Inflammatory macrophage treated with lipopolysaccharide for 4 hours (primary cell): Measurements from ENCODE around the gene TUBAL3.

Source experiments
- DNase-seq: peaks from one replicate; pipeline ENCODE4 v3.0.0-alpha.2; 2020

The TUBAL3 gene

GRCh38 chr10:5373891-5374611 is 30.6 kb downstream of the TUBAL3 start:
- no peak for DNase-seq

GRCh38 chr10:5373307-5373706 is 31.3 kb downstream of the TUBAL3 start:
- no peak for DNase-seq

- no peak for DNase-seq
Measured at GRCh38 chr10:5370493-5371352, 33.9 kb downstream of the TUBAL3 start.

DNA sequence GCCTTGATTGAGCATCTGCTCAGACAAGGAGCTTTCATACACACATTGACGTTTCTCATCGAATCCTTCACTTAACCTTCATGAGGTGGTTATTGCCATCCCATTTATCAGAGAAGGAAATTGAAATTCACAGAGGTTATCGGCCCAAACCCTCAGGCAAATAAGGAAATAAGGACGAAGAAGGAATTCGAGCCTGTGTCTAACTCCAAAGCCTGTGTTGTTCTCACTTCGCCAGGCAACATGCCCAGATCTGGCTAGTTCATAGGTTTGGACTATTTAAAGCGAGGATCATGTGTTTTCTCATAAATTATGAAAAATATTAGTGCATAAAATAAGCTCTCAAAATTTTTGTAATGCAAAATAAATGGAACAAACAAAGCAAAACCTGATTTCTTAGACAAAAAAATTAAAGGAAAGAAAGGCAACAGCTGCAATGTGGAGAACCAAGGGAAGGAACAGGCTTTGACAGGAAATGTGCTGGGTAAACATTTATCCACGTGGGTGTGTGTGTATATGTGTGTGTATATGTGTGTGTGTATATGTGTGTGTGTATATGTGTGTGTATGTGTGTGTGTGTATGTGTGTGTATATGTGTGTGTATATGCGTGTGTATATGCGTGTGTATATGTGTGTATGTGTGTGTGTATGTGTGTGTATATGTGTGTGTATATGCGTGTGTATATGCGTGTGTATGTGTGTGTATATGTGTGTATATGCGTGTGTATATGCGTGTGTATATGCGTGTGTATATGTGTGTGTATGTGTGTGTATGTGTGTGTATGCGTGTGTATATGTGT is 35.1 kb downstream of the TUBAL3 start:
- no peak for DNase-seq

- no peak for DNase-seq
Measured at GRCh38 chr10:5365928-5366327, 38.7 kb downstream of the TUBAL3 start.

DNA sequence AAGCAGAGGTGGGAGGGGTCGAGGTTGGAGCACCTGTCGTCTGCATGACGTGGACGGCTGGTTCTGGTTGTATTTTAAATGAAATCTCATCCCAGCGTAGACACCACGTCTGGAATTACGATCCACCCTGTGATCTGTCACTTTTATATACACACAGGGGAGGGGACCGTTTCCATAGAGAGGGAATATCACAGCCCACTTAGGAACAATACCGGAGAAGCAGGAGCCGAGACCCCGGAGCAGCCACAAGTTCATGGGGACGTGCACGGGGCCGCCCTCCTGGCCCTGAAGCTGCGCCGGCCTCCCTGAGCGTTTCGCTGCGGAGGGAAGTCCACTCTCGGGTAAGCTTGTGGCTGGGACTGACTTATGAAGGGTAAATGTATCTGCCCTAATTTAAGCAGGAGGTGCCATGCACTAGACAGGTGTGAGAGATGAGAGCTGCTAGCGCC is 39.7 kb downstream of the TUBAL3 start, which contains the start of gene UCN3:
Gene UCN3, plus strand, starts transcription at position 77 of the 449 bp plus-strand sequence. CDS start 8,755 bp downstream, outside the sequence.
- DNase-seq = no peak

- DNase-seq = no peak
Measured at GRCh38 chr10:5364374-5364773, 40.3 kb downstream of the TUBAL3 start.

- DNase-seq = no peak
Measured at GRCh38 chr10:5362873-5363272, 41.8 kb downstream of the TUBAL3 start.

- DNase-seq = no peak
Measured at GRCh38 chr10:5361966-5362365, 42.7 kb downstream of the TUBAL3 start.

GRCh38 chr10:5360318-5360915 is 44.2 kb downstream of the TUBAL3 start:
- no peak for DNase-seq

- peak; percentile 18 for DNase-seq
Measured at GRCh38 chr10:5356302-5356763, 48.3 kb downstream of the TUBAL3 start.

GRCh38 chr10:5355594-5356301 is 48.9 kb downstream of the TUBAL3 start:
- DNase-seq = no peak

GRCh38 chr10:5354068-5354467 is 50.6 kb downstream of the TUBAL3 start:
- DNase-seq = no peak

DNA sequence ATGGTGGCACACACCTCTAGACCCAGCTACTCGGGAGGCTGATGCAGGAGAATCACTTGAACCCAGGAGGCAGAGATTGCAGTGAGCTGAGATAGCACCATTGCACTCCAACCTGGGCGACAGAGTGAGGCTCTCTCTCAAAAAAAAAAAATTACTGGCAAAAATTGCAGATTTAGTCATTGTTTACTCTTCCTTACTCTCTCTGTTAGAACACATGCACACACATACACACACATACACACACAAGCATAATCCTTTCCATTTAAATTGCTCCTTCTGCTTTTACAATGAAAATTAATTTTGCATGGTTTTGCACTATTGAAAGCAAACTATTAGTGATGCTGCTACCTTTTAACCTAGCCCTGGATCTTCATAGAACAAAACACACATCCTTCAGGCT is 55.3 kb downstream of the TUBAL3 start:
- no peak for DNase-seq

GRCh38 chr10:5346881-5347280 is 57.7 kb downstream of the TUBAL3 start:
- DNase-seq = no peak

DNA sequence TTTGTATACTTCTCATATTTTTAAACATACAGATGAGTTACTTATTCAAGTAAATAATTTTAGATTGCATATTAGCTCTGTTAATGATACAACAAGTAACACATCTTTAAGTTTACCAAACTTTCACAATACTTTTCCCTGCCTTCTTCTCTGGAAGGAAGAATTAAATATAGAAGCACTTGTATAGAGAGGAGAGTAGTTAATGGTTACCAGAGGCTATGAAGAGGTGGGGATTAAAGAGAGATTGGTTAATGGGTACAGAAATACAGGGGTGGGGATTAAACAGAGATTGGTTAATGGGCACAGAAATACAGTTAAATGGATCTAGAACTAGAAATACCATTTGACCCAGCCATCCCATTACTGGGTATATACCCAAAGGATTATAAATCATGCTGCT is 59.9 kb downstream of the TUBAL3 start:
- DNase-seq = no peak

- no peak for DNase-seq
Measured at GRCh38 chr10:5343979-5344378, 60.6 kb downstream of the TUBAL3 start.

GRCh38 chr10:5343561-5343960 is 61.1 kb downstream of the TUBAL3 start:
- DNase-seq = no peak
